Mammary epithelial cell (primary cell): Measurements from ENCODE around the gene SPANXN2.

Experiments
- CTCF ChIP-seq, 2 donors: IDR thresholded peaks in 1 of 2; conservative IDR thresholded peaks in 1 of 2; 2 replicates each; pipeline ENCODE4 v1.5.1; 2011 to 2012; ENCODE audit warnings: inconsistent platforms in 2 of 2, low read length in 2 of 2, mild to moderate bottlenecking in 2 of 2, control low read depth in 1 of 2, low read depth in 1 of 2; ENCODE audit not compliant: insufficient read depth in 1 of 2; ENCODE audit errors: extremely low read depth in 1 of 2
- EZH2 ChIP-seq: IDR thresholded peaks from 2 replicates; pipeline ENCODE4 v1.6.1; 2012; ENCODE audit warnings: low read length, inconsistent platforms, borderline replicate concordance

GRCh38 chrX:143694885-143695284 lies 25.7 kb downstream of the SPANXN2 start:
- no peak for TF ChIP-seq CTCF (conservative IDR thresholded peaks at IDR 0.05 in 1 of 2, IDR thresholded peaks at IDR 0.05 in 1 of 2; ENCODE audit: extremely low read depth in 1 of 2, insufficient read depth in 1 of 2, low read depth in 1 of 2, low read length in 2 of 2)
- TF ChIP-seq EZH2, result no peak
